Sigmoid colon (tissue), 7 donors: ENCODE data around the gene CDC42EP3. TPM values are rescaled to one million over a fixed set of nuclear protein-coding genes. Genes with fewer than 3 reads are reported as not detected.

Experiments used
- DNase-seq: peaks from one replicate; pipeline ENCODE4 v3.0.0-alpha.2; 2019
- H3K27ac ChIP-seq, 4 donors: fragments of 200-600 bp; sonication (generic); one replicate each; pipeline ENCODE4 v1.5.1; 2016 to 2019; ENCODE audit warnings: mild to moderate bottlenecking in 1 of 4
- H3K27me3 ChIP-seq, 3 donors: fragments of 200-600 bp; sonication (generic); one replicate each; pipeline ENCODE4 v1.5.1; 2019; ENCODE audit warnings: mild to moderate bottlenecking in 1 of 3
- H3K36me3 ChIP-seq, 4 donors: fragments of 200-600 bp; sonication (generic); one replicate each; pipeline ENCODE4 v1.5.1; 2016 to 2019
- H3K4me1 ChIP-seq, 4 donors: fragments of 200-600 bp; sonication (generic); one replicate each; pipeline ENCODE4 v1.5.1; 2017 to 2019
- H3K4me3 ChIP-seq, 4 donors: fragments of 200-600 bp; sonication (generic); one replicate each; pipeline ENCODE4 v1.5.1; 2017 to 2019; ENCODE audit warnings: mild to moderate bottlenecking in 2 of 4, moderate library complexity in 1 of 4
- H3K9me3 ChIP-seq, 4 donors: fragments of 200-600 bp in 3 of 4; sonication (generic) in 3 of 4; one replicate each; pipeline versions ENCODE4 v1.5.1 to v1.6.1; 2013 to 2019
- CTCF ChIP-seq, 4 experiments: fragments of 450-650 bp in 3 of 4; fragments of 200-600 bp in 1 of 4; IDR thresholded peaks; one replicate each; pipeline ENCODE4 v1.5.1; 2016 to 2019; ENCODE audit warnings: antibody characterized with exemption in 4 of 4, mild to moderate bottlenecking in 3 of 4, moderate library complexity in 2 of 4
- EP300 ChIP-seq, 4 donors: sonication (generic); formaldehyde crosslinking; IDR thresholded peaks; one replicate each; pipeline ENCODE4 v1.6.1; 2017; ENCODE audit warnings: antibody characterized with exemption in 4 of 4
- POLR2A ChIP-seq, 2 donors: fragments of 450-650 bp; IDR thresholded peaks; one replicate each; pipeline ENCODE4 v1.6.1; 2016; ENCODE audit warnings: antibody characterized with exemption in 2 of 2, mild to moderate bottlenecking in 2 of 2, moderate library complexity in 2 of 2
- POLR2AphosphoS5 ChIP-seq, 4 donors: sonication (generic); formaldehyde crosslinking; IDR thresholded peaks; one replicate each; pipeline ENCODE4 v1.6.1; 2017; ENCODE audit warnings: antibody characterized with exemption in 4 of 4
- WGBS, 2 donors: extraction: QIAGEN DNeasy Blood & Tissue Kit; methylation state at CpG; one replicate each; pipeline ENCODE4 v1.1.7; 2013; 5-methylcytosine and 5-hydroxymethylcytosine counted together
- intact Hi-C: fragments of 100-400 bp; cut with DNase I; formaldehyde crosslinking; loops from one replicate; pipeline ENCODE4 v1.15.1; 2023
- polyA plus RNA-seq, 3 donors: library from polyadenylated mRNA; stranded (reverse); fragments of 200-250 nt; gene quantifications; one replicate each; pipeline ENCODE4 v1.2.3, GENCODE V29; 2013
- total RNA-seq, 4 donors: library from RNA; depleted of rRNA; stranded (reverse); fragments of >200 nt; gene quantifications; one replicate each; pipeline ENCODE4 v1.1.0, GENCODE V29; 2016
- donor health status: healthy with polysubstance abuse.
- donor health status: Bipolar disorder and iron deficiency.
- donor health status: healthy.

The CDC42EP3 gene
- total and polyA plus RNA-seq, 7 donors = 10.9 to 84.5 (median 41.1) TPM

GRCh38 chr2:37695336-37695735, 23.9 kb upstream of the CDC42EP3 start:
- H3K4me3 ChIP-seq = no peak overlapping the region
- no peaks in the 10 kb centered on the region for H3K36me3 ChIP-seq
- no peaks in the 10 kb centered on the region for H3K27me3 ChIP-seq
- TF ChIP-seq POLR2AphosphoS5 (IDR thresholded peaks at IDR 0.05) = no peak
- no peak for TF ChIP-seq POLR2A (IDR thresholded peaks at IDR 0.05)
- TF ChIP-seq CTCF (IDR thresholded peaks at IDR 0.05) = no peak
- WGBS, 2 donors = 94 to 95% methylated on average over 4 of the region's 4 CpGs
- intact Hi-C loops = no loop called here
- no peaks in the 10 kb centered on the region for H3K9me3 ChIP-seq
- DNase-seq = no peak
- H3K4me1 ChIP-seq = peaks cover 0 to 13% (median 9%) of the 10 kb centered on the region in 4 donors
- H3K27ac ChIP-seq = no peak overlapping the region

- intact Hi-C loops = no loop called here
Observed at GRCh38 chr2:37692711-37693110, 21.3 kb upstream of the CDC42EP3 start.

GRCh38 chr2:37689751-37690150, 18.3 kb upstream of the CDC42EP3 start:
- intact Hi-C loops = no loop called here
- Histone ChIP-seq H3K4me3 (no peak overlapping the region), H3K4me1 (peaks cover 0 to 26% (median 21%) of the 10 kb centered on the region in 4 donors), H3K27ac (peak overlapping the region; percentile 79 to 87 (median 81)), H3K9me3 (no peaks in the 10 kb centered on the region), H3K36me3 (no peaks in the 10 kb centered on the region), H3K27me3 (no peaks in the 10 kb centered on the region)
- TF ChIP-seq POLR2A (IDR thresholded peaks at IDR 0.05) (no peak), CTCF (IDR thresholded peaks at IDR 0.05) (no peak), EP300 (IDR thresholded peaks at IDR 0.05) (peak in 1 of 4 donors; percentile 29), POLR2AphosphoS5 (IDR thresholded peaks at IDR 0.05) (peak in 1 of 4 donors; percentile 38)
- peak; percentile 73 for DNase-seq
- 36 to 77% methylated on average over 2 of the region's 2 CpGs for WGBS, 2 donors

More at GRCh38 chr2:37692711-37693110, 21.3 kb upstream of the CDC42EP3 start:
- H3K4me1 ChIP-seq = peaks cover 0 to 26% (median 21%) of the 10 kb centered on the region in 4 donors
- H3K36me3 ChIP-seq = no peaks in the 10 kb centered on the region
- no peak for DNase-seq
- H3K9me3 ChIP-seq = no peaks in the 10 kb centered on the region
- TF ChIP-seq POLR2A (IDR thresholded peaks at IDR 0.05) (no peak), CTCF (IDR thresholded peaks at IDR 0.05) (no peak)
- H3K4me3 ChIP-seq = no peak overlapping the region
- H3K27me3 ChIP-seq = no peaks in the 10 kb centered on the region
- no peak overlapping the region for H3K27ac ChIP-seq

GRCh38 chr2:37688771-37689468, 17.5 kb upstream of the CDC42EP3 start:
- no peak overlapping the region for H3K4me3 ChIP-seq
- TF ChIP-seq CTCF (IDR thresholded peaks at IDR 0.05) (no peak), POLR2A (IDR thresholded peaks at IDR 0.05) (no peak), POLR2AphosphoS5 (IDR thresholded peaks at IDR 0.05) (peak in 3 of 4 donors; percentile 28 to 47 (median 43)), EP300 (IDR thresholded peaks at IDR 0.05) (peak in 2 of 4 donors; percentile 15 to 49)
- intact Hi-C loops = no loop called here
- no peaks in the 10 kb centered on the region for H3K27me3 ChIP-seq
- no peaks in the 10 kb centered on the region for H3K36me3 ChIP-seq
- peak overlapping the region; percentile 79 to 87 (median 81) for H3K27ac ChIP-seq
- WGBS, 2 donors = 68 to 90% methylated on average over 10 of the region's 10 CpGs
- DNase-seq = no peak
- no peaks in the 10 kb centered on the region for H3K9me3 ChIP-seq
- H3K4me1 ChIP-seq = peaks cover 0 to 26% (median 21%) of the 10 kb centered on the region in 4 donors
